ENCODE results near the gene MACO1.
A peak's percentile ranks its signal among the peaks of the same experiment; 100 is the strongest.

MACO1 gene

DNA sequence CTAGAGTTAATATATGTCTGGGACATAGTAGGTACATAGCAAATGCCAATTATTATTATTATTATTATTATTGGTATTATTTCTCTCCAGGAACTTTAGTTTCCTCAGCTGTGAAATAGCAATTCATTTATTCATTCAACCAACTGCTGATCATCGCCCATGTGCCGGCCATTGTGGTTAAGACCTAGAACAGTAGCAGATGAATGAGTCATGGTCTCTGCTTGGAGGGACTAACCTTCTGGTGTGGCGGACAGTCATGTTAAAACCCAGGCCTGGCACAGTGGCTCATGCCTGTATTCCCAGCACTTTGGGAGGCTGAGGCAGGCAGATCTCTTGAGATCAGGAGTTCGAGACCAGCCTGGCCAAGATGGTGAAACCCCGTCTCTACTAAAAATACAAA lies 88.9 kb downstream of the MACO1 start:
- H3K27me3 ChIP-seq (replicated peaks; ENCODE audit: insufficient read depth, low read length), result no peaks in the 10 kb centered on the region
- no peak overlapping the region for H3K4me2 ChIP-seq (ENCODE audit: low read depth, low read length)
- TF ChIP-seq EZH2phosphoT487 (IDR thresholded peaks at IDR 0.05; ENCODE audit: low read length) (no peak), EZH2 (optimal IDR thresholded peaks at IDR 0.05; ENCODE audit: low read depth, low read length) (no peak)
- TF ChIP-seq, protein P1, sequence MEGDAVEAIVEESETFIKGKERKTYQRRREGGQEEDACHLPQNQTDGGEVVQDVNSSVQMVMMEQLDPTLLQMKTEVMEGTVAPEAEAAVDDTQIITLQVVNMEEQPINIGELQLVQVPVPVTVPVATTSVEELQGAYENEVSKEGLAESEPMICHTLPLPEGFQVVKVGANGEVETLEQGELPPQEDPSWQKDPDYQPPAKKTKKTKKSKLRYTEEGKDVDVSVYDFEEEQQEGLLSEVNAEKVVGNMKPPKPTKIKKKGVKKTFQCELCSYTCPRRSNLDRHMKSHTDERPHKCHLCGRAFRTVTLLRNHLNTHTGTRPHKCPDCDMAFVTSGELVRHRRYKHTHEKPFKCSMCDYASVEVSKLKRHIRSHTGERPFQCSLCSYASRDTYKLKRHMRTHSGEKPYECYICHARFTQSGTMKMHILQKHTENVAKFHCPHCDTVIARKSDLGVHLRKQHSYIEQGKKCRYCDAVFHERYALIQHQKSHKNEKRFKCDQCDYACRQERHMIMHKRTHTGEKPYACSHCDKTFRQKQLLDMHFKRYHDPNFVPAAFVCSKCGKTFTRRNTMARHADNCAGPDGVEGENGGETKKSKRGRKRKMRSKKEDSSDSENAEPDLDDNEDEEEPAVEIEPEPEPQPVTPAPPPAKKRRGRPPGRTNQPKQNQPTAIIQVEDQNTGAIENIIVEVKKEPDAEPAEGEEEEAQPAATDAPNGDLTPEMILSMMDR (IDR thresholded peaks at IDR 0.05; ENCODE audit: low read length), result no peak
- H3K9me3 ChIP-seq (replicated peaks; ENCODE audit: insufficient read depth, low read length), result no peaks in the 10 kb centered on the region
- peaks cover 3% of the 10 kb centered on the region; the same call in 1 of the 2 replicates for H3K4me1 ChIP-seq (ENCODE audit: low read length)
- H3F3A ChIP-seq (ENCODE audit: insufficient read depth, low read length), result no peaks in the 10 kb centered on the region
- no peaks in the 10 kb centered on the region for H3K79me2 ChIP-seq (ENCODE audit: low read length)
- H4K20me1 ChIP-seq (ENCODE audit: insufficient read depth, low read length), result no peaks in the 10 kb centered on the region
- no peak for DNase-seq
- no peak overlapping the region for H3K4me3 ChIP-seq (ENCODE audit: low read length)
- H3K27ac ChIP-seq (ENCODE audit: low read length), result no peak overlapping the region
- no peak overlapping the region for H3K9ac ChIP-seq (ENCODE audit: low read length)
- no peaks in the 10 kb centered on the region for H3K9me2 ChIP-seq (replicated peaks; ENCODE audit: insufficient read depth, low read length)
- no peak overlapping the region for H2AFZ ChIP-seq (ENCODE audit: low read length)
- H3K36me3 ChIP-seq (replicated peaks; ENCODE audit: insufficient read depth, low read length), result no peaks in the 10 kb centered on the region

- Histone ChIP-seq H3K36me3 (replicated peaks; ENCODE audit: insufficient read depth, low read length) (no peaks in the 10 kb centered on the region), H3K9me2 (replicated peaks; ENCODE audit: insufficient read depth, low read length) (no peaks in the 10 kb centered on the region), H2AFZ (ENCODE audit: low read length) (peak overlapping the region; percentile 16), H3K4me1 (ENCODE audit: low read length) (peaks cover 3% of the 10 kb centered on the region; the same call in 1 of the 2 replicates), H3K9ac (ENCODE audit: low read length) (no peak overlapping the region), H3K4me2 (ENCODE audit: low read depth, low read length) (no peak overlapping the region), H3K4me3 (ENCODE audit: low read length) (no peak overlapping the region), H3F3A (ENCODE audit: insufficient read depth, low read length) (no peaks in the 10 kb centered on the region), H3K79me2 (ENCODE audit: low read length) (no peaks in the 10 kb centered on the region), H3K27ac (ENCODE audit: low read length) (no peak overlapping the region), H3K27me3 (replicated peaks; ENCODE audit: insufficient read depth, low read length) (no peaks in the 10 kb centered on the region), H4K20me1 (ENCODE audit: insufficient read depth, low read length) (no peaks in the 10 kb centered on the region), H3K9me3 (replicated peaks; ENCODE audit: insufficient read depth, low read length) (no peaks in the 10 kb centered on the region)
- DNase-seq, result peak; percentile 68
- TF ChIP-seq EZH2phosphoT487 (IDR thresholded peaks at IDR 0.05; ENCODE audit: low read length), result no peak
- TF ChIP-seq, protein P1 (IDR thresholded peaks at IDR 0.05; ENCODE audit: low read length), result peak; percentile 72
Measured at GRCh38 chr1:25520446-25521061, 89.9 kb downstream of the MACO1 start.

- TF ChIP-seq, protein P1 (IDR thresholded peaks at IDR 0.05; ENCODE audit: low read length), result no peak
- TF ChIP-seq EZH2phosphoT487 (IDR thresholded peaks at IDR 0.05; ENCODE audit: low read length) (no peak), EZH2 (optimal IDR thresholded peaks at IDR 0.05; ENCODE audit: low read depth, low read length) (no peak)
- no peaks in the 10 kb centered on the region for H4K20me1 ChIP-seq (ENCODE audit: insufficient read depth, low read length)
- H3K27me3 ChIP-seq (replicated peaks; ENCODE audit: insufficient read depth, low read length), result no peaks in the 10 kb centered on the region
- no peaks in the 10 kb centered on the region for H3K79me2 ChIP-seq (ENCODE audit: low read length)
- no peaks in the 10 kb centered on the region for H3K9me2 ChIP-seq (replicated peaks; ENCODE audit: insufficient read depth, low read length)
- no peaks in the 10 kb centered on the region for H3F3A ChIP-seq (ENCODE audit: insufficient read depth, low read length)
- H3K9me3 ChIP-seq (replicated peaks; ENCODE audit: insufficient read depth, low read length), result no peaks in the 10 kb centered on the region
- no peak overlapping the region for H3K9ac ChIP-seq (ENCODE audit: low read length)
- H2AFZ ChIP-seq (ENCODE audit: low read length), result no peak overlapping the region
- no peaks in the 10 kb centered on the region for H3K36me3 ChIP-seq (replicated peaks; ENCODE audit: insufficient read depth, low read length)
- DNase-seq, result no peak
- H3K27ac ChIP-seq (ENCODE audit: low read length), result no peak overlapping the region
- peaks cover 10% of the 10 kb centered on the region for H3K4me1 ChIP-seq (ENCODE audit: low read length)
- H3K4me3 ChIP-seq (ENCODE audit: low read length), result no peak overlapping the region
- H3K4me2 ChIP-seq (ENCODE audit: low read depth, low read length), result no peak overlapping the region
Measured at GRCh38 chr1:25522031-25522655, 91.4 kb downstream of the MACO1 start.

All from MM.1S (cell line).